Thyroid gland (tissue), 4 donors: ENCODE measurements around the gene ANO2.

ENCODE experiments used
- POLR2A ChIP-seq, 2 donors: fragments of 450-650 bp; IDR thresholded peaks; one replicate each; pipeline ENCODE4 v1.6.1; 2017; ENCODE audit warnings: antibody characterized with exemption in 2 of 2, mild to moderate bottlenecking in 2 of 2, moderate library complexity in 1 of 2
- TF ChIP-seq, protein P1 (sequence below), 6 experiments: fragments of 200-600 bp in 3 of 6; fragments of 450-650 bp in 3 of 6; sonication (generic) in 3 of 6; IDR thresholded peaks; one replicate each; pipeline ENCODE4 v1.5.1; 2016 to 2019; ENCODE audit warnings: antibody characterized with exemption in 6 of 6, mild to moderate bottlenecking in 2 of 6, inconsistent platforms in 1 of 6, moderate library complexity in 1 of 6

DNA sequence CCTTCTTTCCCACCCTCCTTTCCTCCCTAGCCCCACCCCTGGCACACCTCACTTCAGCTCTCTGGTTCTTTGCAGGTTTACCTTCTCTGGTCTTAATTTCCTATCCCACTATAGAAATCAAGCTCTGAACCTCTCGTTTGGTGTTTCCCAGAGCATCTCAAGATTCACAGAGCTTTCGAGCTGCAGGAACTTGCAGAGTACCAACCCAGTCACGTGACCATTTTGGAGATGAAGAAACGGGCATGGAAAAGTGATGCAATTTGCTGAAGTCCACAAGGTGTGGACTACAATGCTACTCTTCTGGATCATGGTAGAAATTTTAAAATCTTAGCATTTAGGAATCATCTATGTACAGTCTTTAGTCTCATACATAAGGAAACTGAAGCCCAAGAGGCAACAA is 307.4 kb downstream of the ANO2 start:
- TF ChIP-seq, protein P1, sequence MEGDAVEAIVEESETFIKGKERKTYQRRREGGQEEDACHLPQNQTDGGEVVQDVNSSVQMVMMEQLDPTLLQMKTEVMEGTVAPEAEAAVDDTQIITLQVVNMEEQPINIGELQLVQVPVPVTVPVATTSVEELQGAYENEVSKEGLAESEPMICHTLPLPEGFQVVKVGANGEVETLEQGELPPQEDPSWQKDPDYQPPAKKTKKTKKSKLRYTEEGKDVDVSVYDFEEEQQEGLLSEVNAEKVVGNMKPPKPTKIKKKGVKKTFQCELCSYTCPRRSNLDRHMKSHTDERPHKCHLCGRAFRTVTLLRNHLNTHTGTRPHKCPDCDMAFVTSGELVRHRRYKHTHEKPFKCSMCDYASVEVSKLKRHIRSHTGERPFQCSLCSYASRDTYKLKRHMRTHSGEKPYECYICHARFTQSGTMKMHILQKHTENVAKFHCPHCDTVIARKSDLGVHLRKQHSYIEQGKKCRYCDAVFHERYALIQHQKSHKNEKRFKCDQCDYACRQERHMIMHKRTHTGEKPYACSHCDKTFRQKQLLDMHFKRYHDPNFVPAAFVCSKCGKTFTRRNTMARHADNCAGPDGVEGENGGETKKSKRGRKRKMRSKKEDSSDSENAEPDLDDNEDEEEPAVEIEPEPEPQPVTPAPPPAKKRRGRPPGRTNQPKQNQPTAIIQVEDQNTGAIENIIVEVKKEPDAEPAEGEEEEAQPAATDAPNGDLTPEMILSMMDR (IDR thresholded peaks at IDR 0.05), result no peak
- TF ChIP-seq POLR2A (IDR thresholded peaks at IDR 0.05), result no peak
